Measurements from ENCODE around the gene TAB2. TPM values are rescaled to one million over a fixed set of nuclear protein-coding genes. Genes with fewer than 3 reads are reported as not detected.
A peak's percentile ranks its signal among the peaks of the same experiment; 100 is the strongest.

TAB2 gene
- total and polyA plus RNA-seq, 2 experiments from 2014 or later = 13.8 to 39.0 TPM

- DNase-seq (ENCODE audit: low read depth in 1 of 2, low spot score in 1 of 2) = no peak
- H3K4me3 ChIP-seq = no peak overlapping the region
- H3K27ac ChIP-seq = no peak overlapping the region
- no peaks in the 10 kb centered on the region for H3K9me3 ChIP-seq (ENCODE audit: low read depth)
- no peaks in the 10 kb centered on the region for H3K36me3 ChIP-seq
- H3K27me3 ChIP-seq = no peaks in the 10 kb centered on the region
- H3K4me1 ChIP-seq (ENCODE audit: low read depth) = no peaks in the 10 kb centered on the region
- TF ChIP-seq CTCF (IDR thresholded peaks at IDR 0.05; ENCODE audit: low read depth, low read length) = no peak
These were observed 108.2 kb downstream of the TAB2 start for GRCh38 chr6:149425754-149426153.

DNA sequence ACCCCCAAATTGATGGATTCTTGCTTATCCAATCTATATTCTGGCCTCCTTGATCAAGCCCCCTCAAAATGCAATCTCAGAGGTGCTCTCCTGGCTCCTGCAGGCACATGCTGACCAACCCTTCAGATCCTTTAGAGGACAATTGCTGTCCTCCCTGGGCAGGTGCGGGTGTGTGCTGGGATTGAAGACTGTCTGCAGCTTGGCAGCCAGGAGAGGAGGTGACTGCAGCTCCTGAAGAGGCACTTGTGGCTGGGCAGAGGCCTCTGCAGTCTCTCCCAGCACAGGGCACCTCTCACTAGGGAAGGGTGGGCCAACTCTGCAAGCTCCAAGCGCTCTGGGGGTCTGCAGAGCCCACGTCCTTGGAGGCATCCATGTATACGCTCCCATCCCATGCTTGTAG, 111.1 kb downstream of the TAB2 start:
- Histone ChIP-seq H3K4me1 (ENCODE audit: low read depth) (no peaks in the 10 kb centered on the region), H3K27ac (no peak overlapping the region), H3K27me3 (no peaks in the 10 kb centered on the region), H3K4me3 (no peak overlapping the region), H3K9me3 (ENCODE audit: low read depth) (no peaks in the 10 kb centered on the region), H3K36me3 (no peaks in the 10 kb centered on the region)
- no peak for DNase-seq (ENCODE audit: low read depth in 1 of 2, low spot score in 1 of 2)
- TF ChIP-seq CTCF (IDR thresholded peaks at IDR 0.05; ENCODE audit: low read depth, low read length) = no peak

GRCh38 chr6:149429427-149430360, 112.2 kb downstream of the TAB2 start:
- H3K27me3 ChIP-seq = no peaks in the 10 kb centered on the region
- no peak for TF ChIP-seq CTCF (IDR thresholded peaks at IDR 0.05; ENCODE audit: low read depth, low read length)
- no peak overlapping the region for H3K27ac ChIP-seq
- DNase-seq (ENCODE audit: low read depth in 1 of 2, low spot score in 1 of 2) = peak in 1 of 2 donors; percentile 34
- no peaks in the 10 kb centered on the region for H3K36me3 ChIP-seq
- H3K4me3 ChIP-seq = no peak overlapping the region
- no peaks in the 10 kb centered on the region for H3K9me3 ChIP-seq (ENCODE audit: low read depth)
- H3K4me1 ChIP-seq (ENCODE audit: low read depth) = no peaks in the 10 kb centered on the region

GRCh38 chr6:149431905-149432775, 114.6 kb downstream of the TAB2 start:
- Histone ChIP-seq H3K4me1 (ENCODE audit: low read depth) (no peaks in the 10 kb centered on the region), H3K27ac (no peak overlapping the region), H3K4me3 (no peak overlapping the region), H3K36me3 (no peaks in the 10 kb centered on the region), H3K27me3 (no peaks in the 10 kb centered on the region), H3K9me3 (ENCODE audit: low read depth) (no peaks in the 10 kb centered on the region)
- TF ChIP-seq CTCF (IDR thresholded peaks at IDR 0.05; ENCODE audit: low read depth, low read length) = peak; percentile 88
- DNase-seq (ENCODE audit: low read depth in 1 of 2, low spot score in 1 of 2) = peak; percentile 88 to 93

DNA sequence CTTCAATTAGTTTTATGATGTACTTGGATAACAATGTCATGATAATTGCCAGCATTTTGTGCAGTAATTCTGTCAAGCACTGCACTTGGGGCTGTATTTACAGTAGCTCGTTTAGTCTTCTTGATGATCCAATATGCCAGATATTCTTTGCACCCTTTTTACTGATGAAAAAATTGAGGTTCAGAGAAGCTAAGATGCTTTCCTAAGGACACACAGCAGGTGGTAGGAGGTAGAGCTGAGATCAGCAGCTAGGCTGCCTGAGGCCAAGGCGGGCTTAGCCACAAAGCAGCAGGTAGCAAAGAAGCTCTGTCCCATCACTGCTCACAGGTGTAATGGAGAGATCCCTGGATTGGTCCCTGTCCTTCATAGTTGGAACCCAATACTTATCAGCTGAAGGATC, 115.9 kb downstream of the TAB2 start:
- DNase-seq (ENCODE audit: low read depth in 1 of 2, low spot score in 1 of 2) = no peak
- H3K27me3 ChIP-seq = no peaks in the 10 kb centered on the region
- no peaks in the 10 kb centered on the region for H3K4me1 ChIP-seq (ENCODE audit: low read depth)
- no peak for TF ChIP-seq CTCF (IDR thresholded peaks at IDR 0.05; ENCODE audit: low read depth, low read length)
- H3K4me3 ChIP-seq = no peak overlapping the region
- H3K27ac ChIP-seq = no peak overlapping the region
- H3K36me3 ChIP-seq = no peaks in the 10 kb centered on the region
- no peaks in the 10 kb centered on the region for H3K9me3 ChIP-seq (ENCODE audit: low read depth)
